ENCODE data around the gene GGNBP2.

DNA sequence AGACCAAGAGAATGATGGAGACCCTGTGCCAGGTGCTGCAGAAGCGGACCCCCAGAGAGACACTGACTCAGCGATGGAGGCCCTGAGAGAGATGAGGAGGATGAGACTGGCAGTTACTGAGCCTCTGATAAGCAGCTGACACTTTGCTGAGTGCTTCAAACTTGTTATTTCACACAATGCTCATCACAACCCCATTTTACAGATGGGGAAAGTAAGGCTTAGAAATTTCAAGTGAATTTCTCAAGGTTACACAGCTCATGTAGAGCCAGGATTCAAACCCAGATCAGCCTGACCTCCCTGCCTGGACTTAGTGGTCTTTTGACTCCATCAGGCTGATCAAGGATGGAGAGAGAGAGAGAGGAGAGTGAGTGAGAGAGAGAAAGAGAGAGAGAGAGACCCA, 83.9 kb downstream of the GGNBP2 start:
- TF ChIP-seq POLR2A (IDR thresholded peaks at IDR 0.05; ENCODE audit: low read length) = no peak
- no peak for TF ChIP-seq GATA1 (IDR thresholded peaks at IDR 0.05; ENCODE audit: low read depth, low read length)

All from erythroblast (primary cell).